Activated CD8-positive, alpha-beta memory T cell treated with anti-CD3 and anti-CD28 coated beads, Interleukin-2, amount 50 U/mL, for 1 hour (primary cell): ENCODE results near the gene SND1.

Source experiments
- DNase-seq: peaks from one replicate; pipeline ENCODE4 v3.0.0-alpha.2; 2020; ENCODE audit errors: extremely low read depth

SND1 gene

GRCh38 chr7:127995156-127995880, 343.3 kb downstream of the SND1 start:
- DNase-seq: no peak

GRCh38 chr7:127995881-127996215, 343.9 kb downstream of the SND1 start:
- no peak for DNase-seq

- no peak for DNase-seq
These were observed 344.5 kb downstream of the SND1 start for GRCh38 chr7:127996253-127997071.

GRCh38 chr7:127997226-127997922, 345.4 kb downstream of the SND1 start:
- DNase-seq: no peak

GRCh38 chr7:127998671-127999070, 346.7 kb downstream of the SND1 start:
- no peak for DNase-seq

- DNase-seq: no peak
These were observed 348.1 kb downstream of the SND1 start for GRCh38 chr7:128000048-128000447.

GRCh38 chr7:128000854-128001265, 348.9 kb downstream of the SND1 start:
- DNase-seq: no peak

GRCh38 chr7:128003167-128003566, 351.2 kb downstream of the SND1 start:
- DNase-seq: no peak

- DNase-seq: no peak
These were observed 351.8 kb downstream of the SND1 start for GRCh38 chr7:128003787-128004186.

GRCh38 chr7:128004623-128005022, 352.6 kb downstream of the SND1 start:
- no peak for DNase-seq

GRCh38 chr7:128005117-128005516, 353.1 kb downstream of the SND1 start:
- no peak for DNase-seq

- DNase-seq: no peak
These were observed 353.8 kb downstream of the SND1 start for GRCh38 chr7:128005759-128006159.

- DNase-seq: no peak
These were observed 354.7 kb downstream of the SND1 start for GRCh38 chr7:128006550-128007302.

GRCh38 chr7:128007303-128007680, 355.3 kb downstream of the SND1 start:
- no peak for DNase-seq

- no peak for DNase-seq
These were observed 356.1 kb downstream of the SND1 start for GRCh38 chr7:128008141-128008540.

GRCh38 chr7:128008744-128009143, 356.8 kb downstream of the SND1 start:
- no peak for DNase-seq

- no peak for DNase-seq
These were observed 358.6 kb downstream of the SND1 start for GRCh38 chr7:128010391-128011127.

- no peak for DNase-seq
These were observed 359.2 kb downstream of the SND1 start for GRCh38 chr7:128011131-128011661.

GRCh38 chr7:128014811-128015210, 362.8 kb downstream of the SND1 start:
- no peak for DNase-seq

- no peak for DNase-seq
These were observed 365.5 kb downstream of the SND1 start for GRCh38 chr7:128017460-128017859.
